ENCODE data around the gene PDE4B.

DNA sequence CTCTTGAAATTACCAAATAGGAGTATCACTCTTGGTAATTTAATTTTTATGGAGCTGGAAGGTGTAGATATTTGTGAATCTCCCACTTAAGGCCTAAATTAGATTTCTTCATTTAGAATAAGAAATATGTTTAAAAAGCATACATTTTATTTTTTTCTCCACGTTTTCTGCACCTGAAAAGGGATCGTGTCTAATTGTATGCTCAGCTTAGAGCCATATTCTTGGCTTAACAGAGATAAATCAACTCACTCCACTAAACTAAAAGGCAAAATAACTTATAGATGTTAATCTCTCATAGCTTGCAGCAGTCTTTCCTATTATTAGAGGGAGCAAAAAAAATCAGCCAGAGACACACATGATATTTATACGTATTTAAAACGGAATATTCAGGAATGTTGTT is 404.4 kb downstream of the PDE4B start:
- no peak for TF ChIP-seq POLR2A (IDR thresholded peaks at IDR 0.05)
- TF ChIP-seq, protein P1, sequence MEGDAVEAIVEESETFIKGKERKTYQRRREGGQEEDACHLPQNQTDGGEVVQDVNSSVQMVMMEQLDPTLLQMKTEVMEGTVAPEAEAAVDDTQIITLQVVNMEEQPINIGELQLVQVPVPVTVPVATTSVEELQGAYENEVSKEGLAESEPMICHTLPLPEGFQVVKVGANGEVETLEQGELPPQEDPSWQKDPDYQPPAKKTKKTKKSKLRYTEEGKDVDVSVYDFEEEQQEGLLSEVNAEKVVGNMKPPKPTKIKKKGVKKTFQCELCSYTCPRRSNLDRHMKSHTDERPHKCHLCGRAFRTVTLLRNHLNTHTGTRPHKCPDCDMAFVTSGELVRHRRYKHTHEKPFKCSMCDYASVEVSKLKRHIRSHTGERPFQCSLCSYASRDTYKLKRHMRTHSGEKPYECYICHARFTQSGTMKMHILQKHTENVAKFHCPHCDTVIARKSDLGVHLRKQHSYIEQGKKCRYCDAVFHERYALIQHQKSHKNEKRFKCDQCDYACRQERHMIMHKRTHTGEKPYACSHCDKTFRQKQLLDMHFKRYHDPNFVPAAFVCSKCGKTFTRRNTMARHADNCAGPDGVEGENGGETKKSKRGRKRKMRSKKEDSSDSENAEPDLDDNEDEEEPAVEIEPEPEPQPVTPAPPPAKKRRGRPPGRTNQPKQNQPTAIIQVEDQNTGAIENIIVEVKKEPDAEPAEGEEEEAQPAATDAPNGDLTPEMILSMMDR (IDR thresholded peaks at IDR 0.05), result no peak

Data from heart left ventricle (tissue), 13 donors.